ENCODE data around the gene TAF8. TPM values are rescaled to one million over a fixed set of nuclear protein-coding genes. Genes with fewer than 3 reads are reported as not detected.

TAF8 gene
- polyA plus RNA-seq, 3 donors: 13.1 to 24.7 (median 16.6) TPM

DNA sequence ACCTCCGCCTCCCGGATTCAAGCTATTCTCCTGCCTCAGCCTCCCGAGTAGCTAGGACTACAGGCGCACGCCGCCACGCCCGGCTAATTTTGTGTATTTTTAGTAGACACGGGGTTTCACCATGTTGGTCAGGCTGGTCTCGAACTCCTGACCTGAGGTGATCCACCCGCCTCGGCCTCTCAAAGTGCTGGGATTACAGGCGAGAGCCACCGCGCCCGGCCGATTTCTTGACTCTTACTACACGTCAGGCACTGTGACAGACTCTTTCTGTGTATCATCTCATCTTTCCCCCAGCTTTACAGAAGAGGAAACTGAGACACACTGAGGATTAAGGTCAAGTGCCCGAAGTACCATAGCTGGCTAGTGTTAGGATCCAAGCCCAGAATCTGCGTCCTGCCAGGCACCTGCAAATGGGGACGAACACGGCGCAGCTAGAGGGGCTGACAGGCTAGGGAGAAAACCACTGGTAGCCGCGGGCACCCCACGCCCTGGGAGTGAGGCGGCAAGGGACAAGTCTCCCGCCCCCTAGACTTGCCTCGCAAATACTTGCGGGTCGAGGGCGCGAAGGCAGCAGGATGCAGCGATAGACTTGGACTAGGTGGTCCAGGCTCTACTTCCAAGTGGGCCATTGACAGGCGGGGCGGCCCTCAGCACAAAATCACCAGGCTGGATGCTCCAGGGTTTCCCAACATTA lies 1.1 kb upstream of the TAF8 start:
- Histone ChIP-seq H2AFZ (ENCODE audit: insufficient read depth, low read depth, low read length, poor library complexity, severe bottlenecking) (peak overlapping the region; percentile 95), H3K36me3 (replicated peaks in 1 of 2; ENCODE audit: control insufficient read depth in 1 of 2, insufficient read depth in 2 of 2, low read length in 2 of 2) (peaks cover 16 to 24% of the 10 kb centered on the region in 2 donors), H3K9ac (ENCODE audit: insufficient read depth, low read length, poor library complexity, severe bottlenecking) (no peak overlapping the region)

DNA sequence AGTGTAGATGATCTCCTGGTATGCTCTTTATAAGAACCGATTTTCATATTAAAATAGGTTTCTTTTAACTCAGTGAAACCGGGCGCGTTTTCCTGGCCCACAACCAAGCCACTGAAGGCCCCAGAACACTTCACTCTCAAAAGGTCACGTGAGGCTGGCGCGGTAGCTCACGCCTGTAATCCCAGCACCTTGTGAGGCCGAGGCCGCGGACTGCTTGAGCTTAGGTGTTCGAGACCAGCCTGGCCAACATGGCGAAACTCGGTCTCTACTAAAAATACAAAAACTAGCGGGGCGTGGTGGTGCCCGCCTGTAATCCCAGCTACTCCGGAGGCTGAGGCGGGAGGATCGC lies 402 bp upstream of the TAF8 start:
- Mint-ChIP-seq H3K4me3 (peak overlapping the region; percentile 94 to 97), H3K27ac (peak overlapping the region in 2 of 7 donors; percentile 80 to 98), H3K27me3 (ENCODE audit: low read depth in 3 of 3) (peaks cover 7 to 28% (median 11%) of the 10 kb centered on the region in 3 donors), H3K4me1 (peaks cover 59% of the 10 kb centered on the region), H3K36me3 (peaks cover 15 to 34% of the 10 kb centered on the region in 2 donors), H3K9me3 (peaks cover 0 to 2% (median 0%) of the 10 kb centered on the region in 7 donors)
- DNase-seq: peak in 1 of 3 donors; percentile 13
- H3K9me3 ChIP-seq (replicated peaks in 1 of 2; ENCODE audit: control insufficient read depth in 1 of 2, insufficient read depth in 1 of 2, low read length in 2 of 2): no peaks in the 10 kb centered on the region
- H4K20me1 ChIP-seq (ENCODE audit: insufficient read depth, low read length): peaks cover 3% of the 10 kb centered on the region
- no peak overlapping the region for H3K27ac ChIP-seq (ENCODE audit: low read depth in 1 of 2, low read length in 2 of 2)
- H3K9ac ChIP-seq (ENCODE audit: insufficient read depth, low read length, poor library complexity, severe bottlenecking): peak overlapping the region; percentile 76
- 61% methylated on average over 7 of the region's 20 CpGs for WGBS (ENCODE audit: insufficient coverage)
- peaks cover 56 to 66% of the 10 kb centered on the region in 2 donors for H3K4me1 ChIP-seq (ENCODE audit: control insufficient read depth in 1 of 2, insufficient read depth in 2 of 2, low read length in 2 of 2)
- no peak overlapping the region for H2AFZ ChIP-seq (ENCODE audit: insufficient read depth, low read depth, low read length, poor library complexity, severe bottlenecking)
- H3K4me2 ChIP-seq (replicated peaks; ENCODE audit: extremely low read depth, low read length, poor library complexity, severe bottlenecking): peak overlapping the region; percentile 88
- peaks cover 18 to 30% of the 10 kb centered on the region in 2 donors for H3K36me3 ChIP-seq (replicated peaks in 1 of 2; ENCODE audit: control insufficient read depth in 1 of 2, insufficient read depth in 2 of 2, low read length in 2 of 2)
- TF ChIP-seq, protein P1, sequence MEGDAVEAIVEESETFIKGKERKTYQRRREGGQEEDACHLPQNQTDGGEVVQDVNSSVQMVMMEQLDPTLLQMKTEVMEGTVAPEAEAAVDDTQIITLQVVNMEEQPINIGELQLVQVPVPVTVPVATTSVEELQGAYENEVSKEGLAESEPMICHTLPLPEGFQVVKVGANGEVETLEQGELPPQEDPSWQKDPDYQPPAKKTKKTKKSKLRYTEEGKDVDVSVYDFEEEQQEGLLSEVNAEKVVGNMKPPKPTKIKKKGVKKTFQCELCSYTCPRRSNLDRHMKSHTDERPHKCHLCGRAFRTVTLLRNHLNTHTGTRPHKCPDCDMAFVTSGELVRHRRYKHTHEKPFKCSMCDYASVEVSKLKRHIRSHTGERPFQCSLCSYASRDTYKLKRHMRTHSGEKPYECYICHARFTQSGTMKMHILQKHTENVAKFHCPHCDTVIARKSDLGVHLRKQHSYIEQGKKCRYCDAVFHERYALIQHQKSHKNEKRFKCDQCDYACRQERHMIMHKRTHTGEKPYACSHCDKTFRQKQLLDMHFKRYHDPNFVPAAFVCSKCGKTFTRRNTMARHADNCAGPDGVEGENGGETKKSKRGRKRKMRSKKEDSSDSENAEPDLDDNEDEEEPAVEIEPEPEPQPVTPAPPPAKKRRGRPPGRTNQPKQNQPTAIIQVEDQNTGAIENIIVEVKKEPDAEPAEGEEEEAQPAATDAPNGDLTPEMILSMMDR (IDR thresholded peaks at IDR 0.05): no peak
- H3K4me3 ChIP-seq (replicated peaks in 1 of 3; ENCODE audit: low read depth in 2 of 3, low read length in 3 of 3): peak overlapping the region; percentile 83 to 95 (median 87)
- peaks cover 0 to 8% of the 10 kb centered on the region in 2 donors for H3K27me3 ChIP-seq (ENCODE audit: control insufficient read depth in 2 of 2, insufficient read depth in 2 of 2, low read length in 2 of 2)
- intact Hi-C loops (cut with micrococcal nuclease): loop anchor here (2.0 to 5.0 kb wide), 5 partner anchors 113 to 263 kb away; partner anchors contain the start of genes TOMM6 (in 2 of the 2), BYSL (in 1 of the 2) and MED20 (in 1 of the 2)
- H3K79me2 ChIP-seq (ENCODE audit: insufficient read depth, low read length): peaks cover 25% of the 10 kb centered on the region

More for the DNA sequence above, 1.1 kb upstream of the TAF8 start:
- WGBS (ENCODE audit: insufficient coverage): 85% methylated on average over 33 of the region's 36 CpGs
- Histone ChIP-seq H3K27me3 (ENCODE audit: control insufficient read depth in 2 of 2, insufficient read depth in 2 of 2, low read length in 2 of 2) (peaks cover 0 to 8% of the 10 kb centered on the region in 2 donors), H3K27ac (ENCODE audit: low read depth in 1 of 2, low read length in 2 of 2) (no peak overlapping the region), H3K4me3 (replicated peaks in 1 of 3; ENCODE audit: low read depth in 2 of 3, low read length in 3 of 3) (peak overlapping the region; percentile 43 to 83 (median 65)), H3K4me2 (replicated peaks; ENCODE audit: extremely low read depth, low read length, poor library complexity, severe bottlenecking) (peak overlapping the region; percentile 89), H3K4me1 (ENCODE audit: control insufficient read depth in 1 of 2, insufficient read depth in 2 of 2, low read length in 2 of 2) (peaks cover 62 to 73% of the 10 kb centered on the region in 2 donors), H3K9me3 (replicated peaks in 1 of 2; ENCODE audit: control insufficient read depth in 1 of 2, insufficient read depth in 1 of 2, low read length in 2 of 2) (no peaks in the 10 kb centered on the region), H4K20me1 (ENCODE audit: insufficient read depth, low read length) (peaks cover 3% of the 10 kb centered on the region), H3K79me2 (ENCODE audit: insufficient read depth, low read length) (peaks cover 25% of the 10 kb centered on the region)
- DNase-seq: no peak
- TF ChIP-seq, protein P1 (IDR thresholded peaks at IDR 0.05): no peak
- H3K4me3 Mint-ChIP-seq: peak overlapping the region; percentile 94 to 97
- H3K36me3 Mint-ChIP-seq: peaks cover 12 to 27% of the 10 kb centered on the region in 2 donors
- peaks cover 7 to 28% (median 11%) of the 10 kb centered on the region in 3 donors for H3K27me3 Mint-ChIP-seq (ENCODE audit: low read depth in 3 of 3)
- H3K27ac Mint-ChIP-seq: peak overlapping the region in 3 of 7 donors; percentile 13 to 61 (median 37)
- H3K9me3 Mint-ChIP-seq: peaks cover 0 to 2% (median 0%) of the 10 kb centered on the region in 7 donors
- intact Hi-C loops (cut with micrococcal nuclease): loop anchor here (5.0 kb wide), 3 partner anchors 112 to 157 kb away; partner anchors contain the start of genes BYSL (in 1 of the 2) and MED20 (in 1 of the 2)
- H3K4me1 Mint-ChIP-seq: peaks cover 66% of the 10 kb centered on the region

All from CD14-positive monocyte (primary cell).